C4-2B (cell line): Measurements from ENCODE around the gene CAPN12.

ENCODE experiments used
- H3K27ac ChIP-seq: fragments of 450-650 bp; 2 replicates; pipeline ENCODE4 v1.5.1; 2017
- ZFX ChIP-seq: fragments of 450-650 bp; IDR thresholded peaks from 2 replicates; pipeline ENCODE4 v1.6.1; 2017
- TF ChIP-seq, protein P1 (sequence below): fragments of 450-650 bp; conservative IDR thresholded peaks from 2 replicates; pipeline ENCODE4 v1.5.1; 2017; ENCODE audit warnings: mild to moderate bottlenecking

The CAPN12 gene

DNA sequence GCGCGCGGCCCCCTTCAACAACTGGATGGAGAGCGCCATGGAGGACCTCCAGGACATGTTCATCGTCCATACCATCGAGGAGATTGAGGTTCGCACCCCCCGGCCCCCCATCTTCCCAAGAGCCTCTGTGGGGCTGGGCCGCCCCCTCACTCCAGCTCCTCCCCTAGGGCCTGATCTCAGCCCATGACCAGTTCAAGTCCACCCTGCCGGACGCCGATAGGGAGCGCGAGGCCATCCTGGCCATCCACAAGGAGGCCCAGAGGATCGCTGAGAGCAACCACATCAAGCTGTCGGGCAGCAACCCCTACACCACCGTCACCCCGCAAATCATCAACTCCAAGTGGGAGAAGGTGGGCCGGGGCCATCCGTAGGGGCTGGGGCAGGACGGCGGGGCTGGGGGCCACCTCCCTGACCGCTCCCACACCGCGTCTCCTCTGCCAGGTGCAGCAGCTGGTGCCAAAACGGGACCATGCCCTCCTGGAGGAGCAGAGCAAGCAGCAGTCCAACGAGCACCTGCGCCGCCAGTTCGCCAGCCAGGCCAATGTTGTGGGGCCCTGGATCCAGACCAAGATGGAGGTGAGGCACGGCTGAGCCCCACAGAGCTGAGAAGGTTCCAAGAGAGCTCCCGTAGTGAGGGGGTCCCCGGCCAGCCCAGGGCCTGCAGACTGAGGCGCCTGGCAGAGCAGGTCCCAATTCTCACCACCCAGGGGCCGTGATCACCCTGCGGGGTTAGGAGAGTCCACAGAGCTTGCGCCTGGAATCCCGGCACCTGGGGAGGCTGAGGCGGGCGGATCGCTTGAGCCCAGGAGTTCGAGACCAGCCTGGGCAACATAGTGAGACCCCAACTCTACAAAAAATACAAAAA lies 20.1 kb downstream of the CAPN12 start:
- H3K27ac ChIP-seq, result no peak overlapping the region
- TF ChIP-seq, protein P1, sequence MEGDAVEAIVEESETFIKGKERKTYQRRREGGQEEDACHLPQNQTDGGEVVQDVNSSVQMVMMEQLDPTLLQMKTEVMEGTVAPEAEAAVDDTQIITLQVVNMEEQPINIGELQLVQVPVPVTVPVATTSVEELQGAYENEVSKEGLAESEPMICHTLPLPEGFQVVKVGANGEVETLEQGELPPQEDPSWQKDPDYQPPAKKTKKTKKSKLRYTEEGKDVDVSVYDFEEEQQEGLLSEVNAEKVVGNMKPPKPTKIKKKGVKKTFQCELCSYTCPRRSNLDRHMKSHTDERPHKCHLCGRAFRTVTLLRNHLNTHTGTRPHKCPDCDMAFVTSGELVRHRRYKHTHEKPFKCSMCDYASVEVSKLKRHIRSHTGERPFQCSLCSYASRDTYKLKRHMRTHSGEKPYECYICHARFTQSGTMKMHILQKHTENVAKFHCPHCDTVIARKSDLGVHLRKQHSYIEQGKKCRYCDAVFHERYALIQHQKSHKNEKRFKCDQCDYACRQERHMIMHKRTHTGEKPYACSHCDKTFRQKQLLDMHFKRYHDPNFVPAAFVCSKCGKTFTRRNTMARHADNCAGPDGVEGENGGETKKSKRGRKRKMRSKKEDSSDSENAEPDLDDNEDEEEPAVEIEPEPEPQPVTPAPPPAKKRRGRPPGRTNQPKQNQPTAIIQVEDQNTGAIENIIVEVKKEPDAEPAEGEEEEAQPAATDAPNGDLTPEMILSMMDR, result no peak
- no peak for TF ChIP-seq ZFX

DNA sequence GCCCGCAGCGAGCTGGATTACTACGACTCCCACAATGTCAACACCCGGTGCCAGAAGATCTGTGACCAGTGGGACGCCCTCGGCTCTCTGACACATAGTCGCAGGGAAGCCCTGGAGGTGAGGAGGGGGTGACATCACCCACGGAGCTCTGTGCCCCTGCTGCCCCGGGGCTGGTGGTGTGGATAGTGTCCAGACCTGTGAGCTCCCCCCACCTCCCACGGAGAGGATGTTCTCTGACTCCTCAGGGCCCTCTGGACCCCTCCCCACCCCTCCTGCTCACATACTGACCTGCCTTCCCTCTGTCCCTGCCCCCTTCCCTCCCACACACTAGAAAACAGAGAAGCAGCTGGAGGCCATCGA lies 20.7 kb downstream of the CAPN12 start:
- no peak overlapping the region for H3K27ac ChIP-seq
- no peak for TF ChIP-seq ZFX
- TF ChIP-seq, protein P1, result no peak

DNA sequence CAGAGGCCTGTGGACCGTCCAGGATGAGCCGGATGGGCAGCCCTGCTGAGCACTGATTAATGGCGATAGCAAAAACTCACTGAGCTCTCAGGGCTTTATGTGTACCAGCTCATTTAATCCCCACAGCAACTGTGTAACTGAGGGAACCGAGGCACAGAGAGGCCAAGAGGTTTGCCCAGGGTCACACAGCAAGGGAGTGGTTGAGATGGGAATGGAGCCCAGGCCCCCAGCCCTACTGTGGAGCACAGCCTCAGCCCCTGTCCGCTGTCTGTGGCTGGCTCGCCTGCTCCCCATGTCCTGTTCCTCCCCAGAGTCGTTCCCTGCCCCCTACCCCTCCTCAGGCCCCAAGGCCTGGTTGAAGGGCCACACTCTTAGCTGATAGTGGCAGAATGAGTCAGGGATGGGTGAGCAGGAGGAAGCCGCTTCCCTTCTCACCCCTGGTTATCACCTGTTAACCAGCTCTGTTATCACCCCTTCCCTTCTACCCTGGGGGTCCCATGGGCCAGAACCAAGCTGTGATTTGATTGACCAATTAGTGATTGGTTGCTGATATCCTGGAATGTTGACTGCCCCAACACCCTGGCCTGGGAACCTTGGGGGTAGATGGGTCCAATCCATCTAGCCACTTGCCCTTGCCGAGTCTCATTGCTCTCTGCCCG lies 21.2 kb downstream of the CAPN12 start:
- TF ChIP-seq, protein P1, result no peak
- TF ChIP-seq ZFX, result no peak
- H3K27ac ChIP-seq, result no peak overlapping the region

DNA sequence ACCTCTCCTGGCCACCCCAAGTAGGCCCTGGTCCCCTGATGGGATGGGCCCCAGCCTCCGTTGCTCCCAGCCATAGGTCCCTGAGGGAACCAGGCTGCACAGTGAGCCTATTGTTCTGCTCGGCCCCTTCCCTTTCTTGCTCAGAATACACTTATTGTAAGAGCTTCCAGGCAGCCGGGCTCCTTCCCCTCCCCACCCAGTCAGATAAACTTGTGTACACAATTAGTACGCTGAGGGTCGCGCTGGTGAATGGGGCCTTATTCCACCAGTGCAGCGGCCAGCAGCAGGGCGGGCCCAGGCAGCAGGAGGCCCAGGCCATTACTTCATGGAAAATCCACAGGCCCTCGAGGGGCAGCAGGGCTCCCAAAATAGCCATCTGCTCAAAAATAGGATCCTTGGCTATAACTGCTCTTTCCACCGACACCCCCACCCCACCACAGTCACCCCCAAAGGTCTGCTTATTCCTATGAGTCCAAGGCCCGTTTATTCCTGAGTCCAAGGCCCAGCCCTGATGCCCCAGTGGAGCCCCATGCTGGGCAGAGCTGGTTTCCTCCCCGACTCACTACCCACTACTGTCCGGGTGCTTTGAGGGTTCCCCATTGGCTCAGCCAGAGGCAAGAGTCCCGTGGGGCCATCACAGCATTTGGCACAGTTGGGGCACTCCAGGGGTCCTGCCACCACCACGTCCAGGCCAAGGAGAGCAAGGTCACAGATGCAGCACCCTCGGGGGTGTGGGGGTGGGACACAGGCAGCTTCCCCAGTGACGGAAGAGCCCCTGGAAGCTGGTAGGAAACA lies 22.1 kb downstream of the CAPN12 start:
- no peak overlapping the region for H3K27ac ChIP-seq
- TF ChIP-seq ZFX, result no peak
- TF ChIP-seq, protein P1, result no peak

DNA sequence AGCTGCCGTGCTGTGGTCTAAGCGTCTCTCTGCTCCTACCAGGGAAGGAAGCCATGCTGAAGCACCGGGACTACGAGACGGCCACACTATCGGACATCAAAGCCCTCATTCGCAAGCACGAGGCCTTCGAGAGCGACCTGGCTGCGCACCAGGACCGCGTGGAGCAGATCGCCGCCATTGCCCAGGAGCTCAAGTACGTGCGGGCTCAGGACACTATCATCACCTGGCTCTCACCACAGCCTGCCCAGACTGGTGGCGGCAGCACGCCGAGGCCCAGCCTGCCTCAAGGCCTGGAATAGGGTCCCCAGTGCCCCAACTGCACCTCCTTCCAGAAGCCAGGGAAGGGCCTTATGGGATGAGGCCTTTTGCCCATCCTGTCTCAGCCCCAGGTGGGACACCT lies 22.8 kb downstream of the CAPN12 start:
- H3K27ac ChIP-seq, result no peak overlapping the region

DNA sequence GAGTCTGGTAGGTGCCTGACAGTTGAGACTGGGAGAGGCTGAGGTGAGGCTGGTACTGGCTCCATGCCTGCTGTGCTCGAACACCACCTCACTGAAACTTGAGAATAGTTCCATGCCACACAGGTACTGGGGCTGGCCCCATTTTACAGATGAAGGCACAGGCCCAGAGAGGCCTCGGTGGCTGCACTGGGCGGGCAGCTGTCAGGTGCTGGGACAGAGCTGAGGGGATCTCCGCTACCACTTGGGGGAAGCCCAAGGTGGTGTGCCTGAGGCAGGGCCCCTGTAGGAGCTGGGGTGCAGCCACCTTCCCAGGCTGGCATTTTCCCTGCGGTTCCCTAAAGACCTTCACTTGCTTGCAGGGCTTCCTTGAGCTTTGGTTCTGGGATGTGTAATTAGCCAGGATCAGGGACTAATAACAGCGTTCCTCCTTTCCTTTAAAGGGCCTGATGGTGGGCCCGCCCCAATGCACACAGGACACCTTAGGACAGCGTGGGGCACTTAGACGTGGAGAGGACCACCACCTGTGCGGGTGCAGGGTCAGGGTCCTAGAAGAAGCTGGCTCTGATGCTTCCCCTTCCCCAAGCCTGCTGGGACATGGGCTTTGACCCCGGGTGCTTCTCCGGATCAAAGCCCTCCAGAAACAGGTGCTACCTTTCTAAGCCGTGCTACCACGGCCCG lies 23.6 kb downstream of the CAPN12 start:
- H3K27ac ChIP-seq, result no peak overlapping the region

More for the DNA sequence above, 22.8 kb downstream of the CAPN12 start:
- TF ChIP-seq, protein P1, result no peak
- TF ChIP-seq ZFX, result no peak

More for the DNA sequence above, 23.6 kb downstream of the CAPN12 start:
- no peak for TF ChIP-seq ZFX
- TF ChIP-seq, protein P1, result no peak
